GM12892 (cell line): ENCODE data around the gene MEIKIN.

ENCODE experiments used
- POLR2A ChIP-seq: IDR thresholded peaks from 2 replicates; pipeline ENCODE4 v1.6.1; 2011; ENCODE audit warnings: low read depth, low read length, control low read depth
- POLR2AphosphoS5 ChIP-seq: IDR thresholded peaks from 2 replicates; pipeline ENCODE4 v1.6.1; 2011; ENCODE audit warnings: low read depth, low read length, control low read depth

- no peak for TF ChIP-seq POLR2A
- no peak for TF ChIP-seq POLR2AphosphoS5
Measured at GRCh38 chr5:131965826-131966415, 20.5 kb upstream of the MEIKIN start.
